ENCODE results near the gene GAPVD1.

GRCh38 chr9:125415583-125416460, 154.2 kb downstream of the GAPVD1 start:
- TF ChIP-seq YY1 (IDR thresholded peaks at IDR 0.05; ENCODE audit: extremely low read depth, insufficient replicate concordance, low read depth, low read length) (no peak), EGR1 (IDR thresholded peaks at IDR 0.05; ENCODE audit: low read depth) (no peak), POLR2A (IDR thresholded peaks at IDR 0.05; ENCODE audit: borderline replicate concordance, extremely low read depth, insufficient read depth, insufficient read length) (no peak), CTCF (IDR thresholded peaks at IDR 0.05 in 2 of 3, conservative IDR thresholded peaks at IDR 0.05 in 1 of 3; ENCODE audit: borderline replicate concordance in 1 of 3, insufficient read depth in 1 of 3, low read depth in 2 of 3, low read length in 2 of 3) (no peak), SP1 (IDR thresholded peaks at IDR 0.05; ENCODE audit: low read depth) (no peak), SRF (IDR thresholded peaks at IDR 0.05; ENCODE audit: low read depth) (no peak), JUND (IDR thresholded peaks at IDR 0.05) (no peak), EZH2 (IDR thresholded peaks at IDR 0.05) (no peak), EZH2phosphoT487 (IDR thresholded peaks at IDR 0.05; ENCODE audit: borderline replicate concordance) (no peak), ELF1 (IDR thresholded peaks at IDR 0.05; ENCODE audit: borderline replicate concordance, low read depth) (no peak), ATF3 (IDR thresholded peaks at IDR 0.05) (no peak)
